OCI-M2 (cell line): Measurements from ENCODE around the gene NXPH1.

Experiments used
- DNase-seq: peaks from one replicate; lab custom pipeline; 2025; ENCODE audit not compliant: unreplicated experiment; lab: John Stamatoyannopoulos, UW

NXPH1 gene

GRCh38 chr7:8435590-8436545 is 2.5 kb downstream of the NXPH1 start:
- DNase-seq, result no peak

DNA sequence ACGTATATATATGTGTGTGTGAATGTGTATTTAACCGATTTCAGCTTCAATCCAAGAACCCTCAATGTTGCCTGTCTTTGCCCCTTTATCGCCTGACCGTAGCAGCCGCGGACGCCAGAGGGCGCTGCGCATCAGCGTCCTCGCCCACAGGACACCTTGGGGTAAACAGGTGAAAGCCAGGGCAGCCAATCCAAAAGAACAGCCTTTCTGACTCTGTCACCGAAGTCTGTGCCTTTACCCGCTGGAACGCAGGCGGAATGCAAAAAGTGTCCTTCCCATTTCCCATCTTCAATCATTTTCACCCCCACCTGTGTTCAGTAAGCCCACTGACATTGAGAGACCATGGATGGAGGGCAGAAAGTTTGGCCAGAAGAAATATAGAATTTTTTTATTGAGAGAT is 3.6 kb downstream of the NXPH1 start:
- DNase-seq, result no peak

GRCh38 chr7:8437606-8438005 is 4.2 kb downstream of the NXPH1 start:
- DNase-seq, result no peak

- no peak for DNase-seq
Observed at GRCh38 chr7:8440670-8441069, 7.3 kb downstream of the NXPH1 start.

- no peak for DNase-seq
Observed at GRCh38 chr7:8441106-8441965, 7.9 kb downstream of the NXPH1 start.

DNA sequence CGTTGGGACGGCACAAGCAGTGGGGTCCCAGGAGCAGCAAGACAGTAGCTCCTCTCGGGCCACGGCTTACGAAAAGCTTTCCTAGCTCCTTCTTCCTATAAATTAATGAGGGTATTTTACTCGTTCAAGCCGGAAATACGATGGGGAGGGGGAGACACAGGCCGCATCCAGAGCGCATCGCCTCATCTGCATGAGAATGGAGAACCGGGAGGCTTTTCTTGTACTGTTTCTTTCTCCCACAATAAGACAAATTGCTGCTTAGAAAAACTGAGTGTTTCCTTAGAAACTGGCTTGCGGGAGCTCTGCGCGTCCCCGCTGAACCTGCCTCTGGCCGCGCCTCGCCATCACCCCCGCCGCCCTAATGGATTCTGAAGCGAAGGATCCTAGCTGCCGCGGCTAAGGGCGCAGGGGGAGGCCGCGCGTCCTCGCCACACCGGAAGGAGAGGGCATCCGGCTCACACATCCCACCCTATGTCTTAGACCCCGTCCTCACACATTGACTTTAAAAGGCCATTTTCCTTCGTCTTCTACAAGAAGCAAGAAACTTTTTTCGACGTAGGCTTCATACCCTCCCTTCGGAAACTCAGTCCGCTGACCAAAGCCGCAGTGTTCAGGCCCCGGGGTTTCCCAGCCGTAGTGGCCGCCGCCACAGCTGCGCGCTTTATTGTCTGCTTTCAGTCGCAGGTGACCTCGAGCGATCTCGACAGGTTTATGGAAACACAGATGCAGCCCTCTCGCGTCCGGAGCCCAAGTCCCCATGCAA is 8.8 kb downstream of the NXPH1 start:
- no peak for DNase-seq

DNA sequence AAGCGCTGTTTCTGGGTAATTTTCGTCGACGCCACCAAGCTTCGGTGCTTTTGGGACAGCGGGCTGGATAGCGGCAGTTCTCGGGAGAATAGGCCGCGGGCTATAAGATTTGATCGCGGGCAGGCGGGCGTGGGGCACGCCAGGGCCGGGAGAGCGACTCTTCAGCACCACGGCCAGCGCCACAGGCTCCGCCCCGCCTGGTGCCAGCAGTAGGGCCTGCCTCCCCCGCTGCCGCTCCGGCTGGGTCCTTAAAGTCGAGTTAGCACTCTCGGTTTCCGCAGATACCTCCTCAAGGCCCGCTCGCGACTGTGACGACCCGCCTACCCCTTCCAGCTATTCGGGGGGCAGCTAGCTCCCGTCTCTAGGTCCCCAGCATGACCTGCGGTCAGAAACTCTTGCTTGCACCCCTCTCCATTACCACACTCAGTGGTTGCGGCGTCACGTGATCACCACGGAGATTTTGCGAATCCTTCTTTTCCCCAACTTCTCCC is 9.4 kb downstream of the NXPH1 start:
- DNase-seq, result no peak

- DNase-seq, result no peak
Observed at GRCh38 chr7:8443576-8444467, 10.4 kb downstream of the NXPH1 start.

DNA sequence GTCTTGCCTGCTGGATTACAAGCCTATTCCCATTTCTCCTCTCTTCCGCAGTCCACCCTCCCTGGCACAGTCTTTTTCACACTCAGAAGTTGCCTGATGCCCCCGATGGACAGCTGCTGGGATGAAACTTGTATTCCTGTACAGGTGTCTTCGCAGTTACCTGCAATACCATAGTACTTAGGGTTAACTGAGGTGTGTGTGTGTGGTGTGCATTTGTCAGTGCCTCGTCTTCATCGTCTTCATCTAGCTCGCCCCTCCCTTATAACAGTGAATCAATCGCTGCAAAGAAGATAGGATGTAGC is 11.0 kb downstream of the NXPH1 start:
- DNase-seq, result no peak

DNA sequence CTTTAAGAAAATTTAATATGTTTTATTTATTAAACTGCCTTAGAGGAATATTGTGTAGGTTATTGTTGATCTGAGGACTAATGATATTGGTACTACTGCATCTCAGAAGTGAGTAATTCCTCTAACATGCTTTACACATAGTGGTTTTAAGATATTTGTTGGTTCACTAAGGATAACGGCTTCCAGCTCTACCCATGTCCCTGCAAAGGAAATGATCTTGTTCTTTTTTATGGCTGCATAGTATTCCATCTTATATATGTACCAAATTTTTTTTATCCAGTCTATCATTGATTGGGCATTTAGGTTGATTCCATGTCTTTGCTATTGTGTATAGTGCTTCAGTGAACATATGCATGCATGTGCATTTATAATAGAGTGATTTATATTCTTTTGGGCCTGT is 20.1 kb downstream of the NXPH1 start:
- DNase-seq, result no peak

DNA sequence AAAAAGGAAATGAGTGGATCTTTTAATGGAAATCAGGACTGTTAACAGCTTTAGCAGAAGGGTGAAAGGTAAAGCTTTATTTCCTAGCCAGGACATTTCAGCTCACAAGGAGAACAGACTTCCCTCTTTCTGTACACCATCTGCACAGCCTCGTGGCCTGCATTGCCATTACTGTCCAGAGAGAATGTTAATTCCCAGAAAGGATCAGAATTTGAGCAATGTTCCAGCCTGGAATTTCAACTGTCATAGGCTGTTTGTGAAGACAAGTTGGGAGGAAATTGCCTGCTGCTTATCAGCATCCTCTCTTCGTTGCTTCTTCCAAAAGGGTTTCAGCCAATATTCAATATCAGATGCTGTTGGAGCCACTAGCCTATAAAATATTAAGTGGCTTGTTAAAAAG is 22.0 kb downstream of the NXPH1 start:
- DNase-seq, result no peak

DNA sequence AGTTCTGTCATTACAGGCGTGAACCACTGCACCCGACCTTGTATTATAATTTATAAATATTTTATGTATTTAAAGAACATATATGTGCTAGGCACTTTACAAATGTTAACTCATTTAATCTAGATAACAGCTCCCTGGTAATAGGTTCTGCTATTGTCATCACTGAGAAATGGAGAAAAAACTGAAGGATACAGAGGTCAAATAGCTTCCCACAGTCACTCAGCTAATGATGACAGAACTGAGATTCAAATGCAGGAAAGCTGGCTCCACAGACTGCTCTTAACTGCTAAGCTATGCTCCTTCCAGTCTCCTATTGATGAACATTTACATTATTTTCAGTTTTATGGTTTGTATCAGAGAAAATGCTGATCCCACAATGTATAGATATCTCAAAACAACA is 28.9 kb downstream of the NXPH1 start:
- DNase-seq, result no peak

- no peak for DNase-seq
Observed at GRCh38 chr7:8465338-8465737, 31.9 kb downstream of the NXPH1 start.

GRCh38 chr7:8480527-8480926 is 47.1 kb downstream of the NXPH1 start:
- DNase-seq, result no peak

DNA sequence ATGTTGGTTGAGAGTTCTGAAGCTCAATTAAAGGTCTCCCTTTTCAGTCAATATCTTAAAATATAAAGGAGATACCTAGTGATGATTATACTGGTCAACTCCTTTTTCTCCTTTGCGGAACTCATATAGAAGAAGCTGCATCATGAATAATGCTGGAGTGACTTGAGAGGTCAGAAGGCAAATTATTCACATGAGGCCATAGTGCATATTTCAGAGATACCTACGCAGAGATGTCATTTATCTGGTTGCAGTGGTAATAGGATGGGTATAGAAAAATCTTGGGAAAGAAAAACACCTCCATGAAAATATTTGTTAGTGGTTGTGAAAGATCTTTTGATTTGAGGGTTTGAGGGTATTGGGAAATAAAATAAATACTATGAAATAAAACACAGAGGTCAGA is 47.7 kb downstream of the NXPH1 start:
- DNase-seq, result no peak

GRCh38 chr7:8481752-8482446 is 48.5 kb downstream of the NXPH1 start:
- no peak for DNase-seq

GRCh38 chr7:8490391-8491045 is 57.1 kb downstream of the NXPH1 start:
- no peak for DNase-seq

DNA sequence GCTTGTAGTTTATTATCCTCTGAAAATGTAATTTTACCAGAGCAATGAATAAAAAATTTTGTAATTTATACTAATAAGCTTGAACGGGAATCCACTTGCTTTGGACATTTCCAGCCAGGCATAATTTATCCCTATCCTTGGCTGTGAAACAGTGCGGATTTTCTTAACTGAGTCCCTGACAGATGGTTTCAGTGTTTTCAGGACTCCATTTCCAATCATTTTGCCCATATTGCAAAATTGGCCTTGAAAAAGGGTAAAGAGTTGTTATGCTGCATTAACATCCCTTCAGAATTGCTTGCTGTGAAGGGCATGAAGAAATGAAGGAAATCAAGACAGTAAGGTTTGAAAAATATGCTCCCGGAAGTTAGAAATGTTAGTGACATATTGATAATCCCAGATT is 57.7 kb downstream of the NXPH1 start:
- no peak for DNase-seq
